Spleen (tissue), 13 donors: ENCODE results near the gene ARL6IP1. TPM values are rescaled to one million over a fixed set of nuclear protein-coding genes. Genes with fewer than 3 reads are reported as not detected.
A peak's percentile ranks its signal among the peaks of the same experiment; 100 is the strongest.

Source experiments
- DNase-seq: peaks from one replicate; pipeline ENCODE4 v3.0.0-alpha.2; 2020
- H3K27ac ChIP-seq, 8 donors: fragments of 200-600 bp; sonication (generic) in 7 of 8; 1 replicate in 4 of 8; 2 replicates in 4 of 8; pipeline versions ENCODE4 v1.5.0 to v1.8.0; 2016 to 2021; ENCODE audit warnings: inconsistent platforms in 4 of 8, mild to moderate bottlenecking in 4 of 8, moderate library complexity in 1 of 8
- H3K27me3 ChIP-seq, 7 donors: fragments of 200-600 bp; sonication (generic) in 6 of 7; replicated peaks in 1 of 7; 1 replicate in 4 of 7; 2 replicates in 3 of 7; pipeline versions ENCODE4 v1.5.0 to v1.8.0; 2016 to 2021; ENCODE audit warnings: inconsistent platforms in 3 of 7, mild to moderate bottlenecking in 1 of 7
- H3K36me3 ChIP-seq, 6 donors: fragments of 200-600 bp; sonication (generic) in 5 of 6; 1 replicate in 4 of 6; 2 replicates in 2 of 6; pipeline versions ENCODE4 v1.5.0 to v1.8.0; 2016 to 2021; ENCODE audit warnings: inconsistent platforms in 2 of 6
- H3K4me1 ChIP-seq, 6 donors: fragments of 200-600 bp; sonication (generic) in 5 of 6; 1 replicate in 3 of 6; 2 replicates in 3 of 6; pipeline versions ENCODE4 v1.5.0 to v1.8.0; 2016 to 2021; ENCODE audit warnings: inconsistent platforms in 3 of 6
- H3K4me3 ChIP-seq, 8 donors: fragments of 200-600 bp; sonication (generic) in 7 of 8; 1 replicate in 4 of 8; 2 replicates in 4 of 8; pipeline versions ENCODE4 v1.5.0 to v1.8.0; 2016 to 2021; ENCODE audit warnings: inconsistent platforms in 4 of 8, mild to moderate bottlenecking in 4 of 8, moderate library complexity in 2 of 8
- H3K9me3 ChIP-seq, 8 donors: fragments of 200-600 bp; sonication (generic) in 7 of 8; 1 replicate in 4 of 8; 2 replicates in 4 of 8; pipeline versions ENCODE4 v1.5.0 to v1.8.0; 2016 to 2021; ENCODE audit warnings: inconsistent platforms in 4 of 8
- CTCF ChIP-seq, 11 experiments: fragments of 200-600 bp in 7 of 11; fragments of 450-650 bp in 4 of 11; sonication (generic) in 4 of 11; IDR thresholded peaks in 8 of 11; conservative IDR thresholded peaks in 3 of 11; 1 replicate in 7 of 11; 2 replicates in 4 of 11; pipeline versions ENCODE4 v1.4.0 to v1.8.0; 2016 to 2021; ENCODE audit warnings: antibody characterized with exemption in 11 of 11, inconsistent platforms in 4 of 11, mild to moderate bottlenecking in 1 of 11
- POLR2A ChIP-seq, 3 donors: fragments of 450-650 bp; IDR thresholded peaks; one replicate each; pipeline ENCODE4 v1.5.1; 2017; ENCODE audit warnings: antibody characterized with exemption in 3 of 3, mild to moderate bottlenecking in 1 of 3
- POLR2AphosphoS5 ChIP-seq, 3 donors: sonication (generic); formaldehyde crosslinking; IDR thresholded peaks; one replicate each; pipeline ENCODE4 v1.5.1; 2017; ENCODE audit warnings: antibody characterized with exemption in 3 of 3
- WGBS, 5 donors: extraction: QIAGEN DNeasy Blood & Tissue Kit in 3 of 5; methylation state at CpG; one replicate each; pipeline versions ENCODE4 v1.1.5 to v1.1.7; 2013 to 2018; 5-methylcytosine and 5-hydroxymethylcytosine counted together
- intact Hi-C: fragments of 100-400 bp; cut with DNase I; formaldehyde crosslinking; loops from one replicate; pipeline ENCODE4 v1.15.0; 2023; ENCODE audit warnings: low total_unique reads
- long read RNA-seq, 2 donors: transcript quantifications; one replicate each; lab custom pipeline, GENCODE V29; 2026
- polyA plus RNA-seq, 3 donors: library from polyadenylated mRNA; stranded (reverse); fragments of 200-250 nt; gene quantifications; one replicate each; pipeline ENCODE4 v1.2.1, GENCODE V29; 2013
- total RNA-seq, 7 donors: library from RNA; depleted of rRNA in 3 of 7; stranded (reverse); fragments of >200 nt in 3 of 7; fragmentation: NEBNext Ultra II Directional in 4 of 7; extraction: Animal tissue kit (Norgen Biotek cat#: 25700) in 4 of 7; gene quantifications; one replicate each; pipeline versions ENCODE4 v1.1.0 to v1.2.1, GENCODE V29; 2016 to 2021
- donor health status: healthy with polysubstance abuse.
- donor health status: DM: no; HTN: no; CAD: no; lungs with moderate emphysema.
- donor health status: DM: no; HTN: no; CAD: no.
- donor health status: Bipolar disorder and iron deficiency.
- donor health status: healthy.
- donor health status: DM: no; HTN: no; CAD: no.
- donor health status: DM: yes; HTN: yes; CAD: no.

Gene ARL6IP1
- 100 to 1,000 TPM in 3 of 7 donors, 10 to 100 TPM in 4; 76.1 to 245 (median 99.1) TPM for total RNA-seq
- 10 to 100 TPM; 36.6 to 70.0 (median 66.1) TPM for polyA plus RNA-seq
- long read RNA-seq, donor 1, transcript ARL6IP1-201 (6 exons, 2,409 nt) = major isoform, 100 of 106 reads
- long read RNA-seq, donor 1, partial matches to known transcripts = 0 of 106 reads
- long read RNA-seq, donor 1, other reads (novel, unspliced or antisense) = 0 of 106 reads
- long read RNA-seq, donor 2, transcript ARL6IP1-201 (6 exons, 2,409 nt) = major isoform, 71 of 77 reads
- long read RNA-seq, donor 2, partial matches to known transcripts = 0 of 77 reads
- long read RNA-seq, donor 2, other reads (novel, unspliced or antisense) = 0 of 77 reads

- peak; percentile 99 for DNase-seq
- TF ChIP-seq CTCF (IDR thresholded peaks at IDR 0.05 in 8 of 11, conservative IDR thresholded peaks at IDR 0.05 in 3 of 11) = peak; percentile 97 to 100 (median 99)
- TF ChIP-seq POLR2AphosphoS5 (IDR thresholded peaks at IDR 0.05) = peak; percentile 100
- peak; percentile 57 to 98 (median 96) for TF ChIP-seq POLR2A (IDR thresholded peaks at IDR 0.05)
- H3K27ac ChIP-seq = peak within 1 kb of the TSS; percentile 85 to 97 (median 92)
- intact Hi-C loops = loop anchor here (10.0 kb wide), 2 partner anchors 123 to 163 kb away; partner anchors contain the start of gene SMG1
- WGBS, 5 donors = 0 to 1% (median 0%) methylated on average over 30 to 77 of the region's 77 CpGs
- peaks cover 23 to 89% (median 59%) of the 10 kb centered on the region in 6 donors for H3K4me1 ChIP-seq
- peak within 1 kb of the TSS; percentile 76 to 97 (median 89) for H3K4me3 ChIP-seq
- H3K36me3 ChIP-seq = peaks cover 0 to 27% (median 3%) of the 10 kb centered on the region in 6 donors
- H3K27me3 ChIP-seq = no peaks in the 10 kb centered on the region
- no peaks in the 10 kb centered on the region for H3K9me3 ChIP-seq
Observed at GRCh38 chr16:18801145-18801972, at the start of gene ARL6IP1. Gene ARL6IP1, minus strand, starts transcription at chr16:18801549. Its CDS starts 83 bp downstream, at chr16:18801466.

GRCh38 chr16:18846416-18846815 is 45.1 kb upstream of the ARL6IP1 start:
- no peak overlapping the region for H3K27ac ChIP-seq
- H3K9me3 ChIP-seq = no peaks in the 10 kb centered on the region
- WGBS, 5 donors = 84 to 94% (median 88%) methylated on average over 1 of the region's 1 CpG
- intact Hi-C loops = no loop called here
- H3K36me3 ChIP-seq = peaks cover 2 to 100% (median 90%) of the 10 kb centered on the region in 6 donors
- no peaks in the 10 kb centered on the region for H3K4me1 ChIP-seq
- no peak for TF ChIP-seq CTCF (IDR thresholded peaks at IDR 0.05 in 8 of 11, conservative IDR thresholded peaks at IDR 0.05 in 3 of 11)
- TF ChIP-seq POLR2A (IDR thresholded peaks at IDR 0.05) = no peak
- TF ChIP-seq POLR2AphosphoS5 (IDR thresholded peaks at IDR 0.05) = no peak
- no peaks in the 10 kb centered on the region for H3K27me3 ChIP-seq
- no peak overlapping the region for H3K4me3 ChIP-seq
- no peak for DNase-seq

GRCh38 chr16:18842565-18842964 is 41.2 kb upstream of the ARL6IP1 start:
- Histone ChIP-seq H3K27me3 (no peaks in the 10 kb centered on the region), H3K36me3 (peaks cover 3 to 100% (median 87%) of the 10 kb centered on the region in 6 donors), H3K4me1 (no peaks in the 10 kb centered on the region), H3K4me3 (no peak overlapping the region), H3K27ac (no peak overlapping the region), H3K9me3 (no peaks in the 10 kb centered on the region)
- no peak for DNase-seq
- no peak for TF ChIP-seq POLR2AphosphoS5 (IDR thresholded peaks at IDR 0.05)
- TF ChIP-seq POLR2A (IDR thresholded peaks at IDR 0.05) = no peak
- TF ChIP-seq CTCF (IDR thresholded peaks at IDR 0.05 in 8 of 11, conservative IDR thresholded peaks at IDR 0.05 in 3 of 11) = no peak
- 96 to 99% (median 98%) methylated on average over 6 of the region's 6 CpGs for WGBS, 5 donors
- intact Hi-C loops = no loop called here
